ENCODE results near the gene PIGV.

Gene PIGV

GRCh38 chr1:26761217-26761616 is 26.5 kb upstream of the PIGV start:
- H3K4me2 ChIP-seq (ENCODE audit: low read length), result no peak overlapping the region
- H3F3A ChIP-seq (ENCODE audit: control insufficient read depth, insufficient read depth), result no peaks in the 10 kb centered on the region
- no peak overlapping the region for H3K27ac ChIP-seq (ENCODE audit: low read depth, low read length)
- no peaks in the 10 kb centered on the region for H3K9me3 ChIP-seq (ENCODE audit: control insufficient read depth, insufficient read depth, low read length)
- H3K4me3 ChIP-seq (ENCODE audit: low read length), result no peak overlapping the region
- no peaks in the 10 kb centered on the region for H3K4me1 ChIP-seq (ENCODE audit: control insufficient read depth, low read length)
- H3K36me3 ChIP-seq (ENCODE audit: control insufficient read depth, low read length), result peaks cover 88% of the 10 kb centered on the region
- H3K9me2 ChIP-seq (replicated peaks; ENCODE audit: control insufficient read depth, low read length), result no peaks in the 10 kb centered on the region
- no peak for TF ChIP-seq CTCF (IDR thresholded peaks at IDR 0.05; ENCODE audit: low read depth, low read length, poor library complexity, severe bottlenecking)
- TF ChIP-seq EZH2phosphoT487 (IDR thresholded peaks at IDR 0.05; ENCODE audit: borderline replicate concordance, low read length), result no peak
- H3K79me2 ChIP-seq (ENCODE audit: control insufficient read depth, low read length), result peaks cover 31% of the 10 kb centered on the region
- no peaks in the 10 kb centered on the region for H4K20me1 ChIP-seq (ENCODE audit: control insufficient read depth, insufficient read depth, low read depth, low read length)
- H3K27me3 ChIP-seq (ENCODE audit: control insufficient read depth, low read length), result no peaks in the 10 kb centered on the region

GRCh38 chr1:26767714-26768113 is 20.0 kb upstream of the PIGV start:
- Histone ChIP-seq H3K36me3 (ENCODE audit: control insufficient read depth, low read length) (peaks cover 95% of the 10 kb centered on the region), H3F3A (ENCODE audit: control insufficient read depth, insufficient read depth) (no peaks in the 10 kb centered on the region), H3K4me1 (ENCODE audit: control insufficient read depth, low read length) (no peaks in the 10 kb centered on the region), H3K27ac (ENCODE audit: low read depth, low read length) (no peak overlapping the region), H3K4me2 (ENCODE audit: low read length) (no peak overlapping the region), H3K79me2 (ENCODE audit: control insufficient read depth, low read length) (peaks cover 8% of the 10 kb centered on the region; the same call in 1 of the 2 replicates), H3K4me3 (ENCODE audit: low read length) (no peak overlapping the region), H4K20me1 (ENCODE audit: control insufficient read depth, insufficient read depth, low read depth, low read length) (no peaks in the 10 kb centered on the region), H3K27me3 (ENCODE audit: control insufficient read depth, low read length) (no peaks in the 10 kb centered on the region), H3K9me2 (replicated peaks; ENCODE audit: control insufficient read depth, low read length) (no peaks in the 10 kb centered on the region), H3K9me3 (ENCODE audit: control insufficient read depth, insufficient read depth, low read length) (no peaks in the 10 kb centered on the region)
- TF ChIP-seq EZH2phosphoT487 (IDR thresholded peaks at IDR 0.05; ENCODE audit: borderline replicate concordance, low read length) (no peak), CTCF (IDR thresholded peaks at IDR 0.05; ENCODE audit: low read depth, low read length, poor library complexity, severe bottlenecking) (no peak)

GRCh38 chr1:26768755-26769154 is 19.0 kb upstream of the PIGV start:
- no peak overlapping the region for H3K4me3 ChIP-seq (ENCODE audit: low read length)
- peaks cover 6% of the 10 kb centered on the region; the same call in 1 of the 2 replicates for H3K79me2 ChIP-seq (ENCODE audit: control insufficient read depth, low read length)
- H3K27ac ChIP-seq (ENCODE audit: low read depth, low read length), result no peak overlapping the region
- H3K4me2 ChIP-seq (ENCODE audit: low read length), result no peak overlapping the region
- peaks cover 97% of the 10 kb centered on the region for H3K36me3 ChIP-seq (ENCODE audit: control insufficient read depth, low read length)
- H3K9me2 ChIP-seq (replicated peaks; ENCODE audit: control insufficient read depth, low read length), result no peaks in the 10 kb centered on the region
- TF ChIP-seq CTCF (IDR thresholded peaks at IDR 0.05; ENCODE audit: low read depth, low read length, poor library complexity, severe bottlenecking) (no peak), EZH2phosphoT487 (IDR thresholded peaks at IDR 0.05; ENCODE audit: borderline replicate concordance, low read length) (no peak)
- no peaks in the 10 kb centered on the region for H3F3A ChIP-seq (ENCODE audit: control insufficient read depth, insufficient read depth)
- no peaks in the 10 kb centered on the region for H3K4me1 ChIP-seq (ENCODE audit: control insufficient read depth, low read length)
- H4K20me1 ChIP-seq (ENCODE audit: control insufficient read depth, insufficient read depth, low read depth, low read length), result no peaks in the 10 kb centered on the region
- no peaks in the 10 kb centered on the region for H3K27me3 ChIP-seq (ENCODE audit: control insufficient read depth, low read length)
- H3K9me3 ChIP-seq (ENCODE audit: control insufficient read depth, insufficient read depth, low read length), result no peaks in the 10 kb centered on the region

- TF ChIP-seq CTCF (IDR thresholded peaks at IDR 0.05; ENCODE audit: low read depth, low read length, poor library complexity, severe bottlenecking), result no peak
- TF ChIP-seq EZH2phosphoT487 (IDR thresholded peaks at IDR 0.05; ENCODE audit: borderline replicate concordance, low read length), result no peak
- no peak overlapping the region for H3K4me2 ChIP-seq (ENCODE audit: low read length)
- H3K79me2 ChIP-seq (ENCODE audit: control insufficient read depth, low read length), result peaks cover 8% of the 10 kb centered on the region
- H3K9me2 ChIP-seq (replicated peaks; ENCODE audit: control insufficient read depth, low read length), result no peaks in the 10 kb centered on the region
- H3K27ac ChIP-seq (ENCODE audit: low read depth, low read length), result no peak overlapping the region
- peaks cover 97% of the 10 kb centered on the region for H3K36me3 ChIP-seq (ENCODE audit: control insufficient read depth, low read length)
- no peaks in the 10 kb centered on the region for H3K9me3 ChIP-seq (ENCODE audit: control insufficient read depth, insufficient read depth, low read length)
- H3K4me1 ChIP-seq (ENCODE audit: control insufficient read depth, low read length), result no peaks in the 10 kb centered on the region
- no peaks in the 10 kb centered on the region for H3K27me3 ChIP-seq (ENCODE audit: control insufficient read depth, low read length)
- no peaks in the 10 kb centered on the region for H4K20me1 ChIP-seq (ENCODE audit: control insufficient read depth, insufficient read depth, low read depth, low read length)
- H3K4me3 ChIP-seq (ENCODE audit: low read length), result no peak overlapping the region
- H3F3A ChIP-seq (ENCODE audit: control insufficient read depth, insufficient read depth), result no peaks in the 10 kb centered on the region
Measured at GRCh38 chr1:26771285-26771642, 16.5 kb upstream of the PIGV start.
